ENCODE measurements around the gene GDI1. TPM values are rescaled to one million over a fixed set of nuclear protein-coding genes. Genes with fewer than 3 reads are reported as not detected.
A peak's percentile ranks its signal among the peaks of the same experiment; 100 is the strongest.

GDI1 gene
- total RNA-seq, 3 donors from 2014 or later (not counting 1 experiment from before 2014, with no cell fraction given) = 138 to 174 (median 140) TPM

GRCh38 chrX:154484255-154485149 is 47.5 kb downstream of the GDI1 start:
- 86% methylated on average over 16 of the region's 16 CpGs for WGBS (ENCODE audit: insufficient coverage)
- no peak for TF ChIP-seq CTCF (IDR thresholded peaks at IDR 0.05)
- peaks cover 10 to 16% of the 10 kb centered on the region in 2 donors for H3K4me1 Mint-ChIP-seq
- DNase-seq (no peak), ATAC-seq (no peak)
- Histone ChIP-seq H3K4me3 (ENCODE audit: low read length) (no peak overlapping the region), H3K27me3 (ENCODE audit: control insufficient read depth, insufficient read depth, low read length) (no peaks in the 10 kb centered on the region), H3K36me3 (ENCODE audit: control insufficient read depth, insufficient read depth, low read length) (peaks cover 17% of the 10 kb centered on the region), H3K4me1 (ENCODE audit: control insufficient read depth, insufficient read depth, low read length) (peaks cover 50% of the 10 kb centered on the region), H3K9me3 (ENCODE audit: control insufficient read depth, insufficient read depth, low read length) (no peaks in the 10 kb centered on the region), H3K27ac (ENCODE audit: low read length) (no peak overlapping the region)
- H3K27me3 Mint-ChIP-seq (ENCODE audit: low read depth in 2 of 2) = no peaks in the 10 kb centered on the region
- no peak overlapping the region for H3K27ac Mint-ChIP-seq
- H3K36me3 Mint-ChIP-seq = no peaks in the 10 kb centered on the region
- no peaks in the 10 kb centered on the region for H3K9me3 Mint-ChIP-seq
- no peak overlapping the region for H3K4me3 Mint-ChIP-seq
- intact Hi-C loops (cut with micrococcal nuclease) = no loop called here

DNA sequence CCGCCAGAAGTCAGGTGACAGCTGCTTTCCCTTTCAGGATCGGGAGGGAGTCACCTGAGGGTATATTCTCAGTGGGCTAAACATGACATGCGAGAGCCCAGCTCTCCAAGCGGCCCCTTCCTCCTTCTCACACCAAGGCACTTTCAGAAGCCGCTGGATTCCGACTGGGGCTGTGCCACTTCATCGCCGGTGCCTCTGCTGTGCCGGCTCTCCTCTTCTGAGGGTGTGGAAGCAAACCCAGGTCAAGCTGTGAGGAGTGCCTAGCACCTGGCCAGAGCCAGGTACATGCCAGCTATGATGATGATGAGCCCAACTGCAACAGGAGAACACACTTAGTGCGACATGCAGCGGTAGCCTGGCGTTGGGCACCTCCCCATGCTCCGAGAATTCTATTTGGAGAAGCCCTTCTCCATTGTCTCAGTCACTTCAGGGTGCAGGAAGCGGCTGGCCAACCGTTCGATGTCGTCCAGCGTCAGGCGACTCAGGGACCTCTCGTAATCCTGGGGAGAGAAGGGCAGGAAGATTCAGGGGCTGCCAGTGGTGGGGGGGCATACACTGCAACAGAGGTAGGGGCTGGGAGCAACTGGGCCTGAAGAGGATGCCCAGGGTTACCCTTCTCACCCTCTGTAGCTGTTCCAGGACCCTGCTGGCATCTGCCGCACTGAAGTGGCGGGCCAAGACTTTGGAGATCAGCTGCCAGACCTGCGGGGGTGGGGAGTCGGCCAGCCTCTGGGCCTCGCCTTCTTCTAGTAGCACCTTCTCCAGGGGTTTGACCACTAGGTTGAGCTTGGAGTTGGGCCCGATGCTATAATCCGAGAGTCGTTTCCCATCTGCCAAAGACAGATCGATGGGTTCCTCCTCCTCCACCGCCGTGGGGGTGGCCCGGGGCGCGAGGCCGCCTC is 48.4 kb downstream of the GDI1 start:
- ATAC-seq = no peak
- intact Hi-C loops (cut with micrococcal nuclease) = no loop called here
- H3K27ac Mint-ChIP-seq = no peak overlapping the region

GRCh38 chrX:154486052-154486395 is 49.1 kb downstream of the GDI1 start:
- Mint-ChIP-seq H3K4me3 (no peak overlapping the region), H3K4me1 (peaks cover 15 to 20% of the 10 kb centered on the region in 2 donors), H3K36me3 (no peaks in the 10 kb centered on the region), H3K27ac (no peak overlapping the region), H3K27me3 (ENCODE audit: low read depth in 2 of 2) (no peaks in the 10 kb centered on the region), H3K9me3 (no peaks in the 10 kb centered on the region)
- H3K36me3 ChIP-seq (ENCODE audit: control insufficient read depth, insufficient read depth, low read length) = peaks cover 17% of the 10 kb centered on the region
- peak overlapping the region; percentile 49 for H3K4me3 ChIP-seq (ENCODE audit: low read length)
- ATAC-seq (peak in 2 of 3 donors; percentile 2 to 8), DNase-seq (peak; percentile 27 to 62)
- H3K4me1 ChIP-seq (ENCODE audit: control insufficient read depth, insufficient read depth, low read length) = peaks cover 54% of the 10 kb centered on the region
- 0% methylated on average over 35 of the region's 35 CpGs for WGBS (ENCODE audit: insufficient coverage)
- intact Hi-C loops (cut with micrococcal nuclease) = no loop called here
- no peaks in the 10 kb centered on the region for H3K27me3 ChIP-seq (ENCODE audit: control insufficient read depth, insufficient read depth, low read length)
- no peak for TF ChIP-seq CTCF (IDR thresholded peaks at IDR 0.05)
- H3K9me3 ChIP-seq (ENCODE audit: control insufficient read depth, insufficient read depth, low read length) = no peaks in the 10 kb centered on the region
- H3K27ac ChIP-seq (ENCODE audit: low read length) = no peak overlapping the region

More for the DNA sequence above, 48.4 kb downstream of the GDI1 start:
- Mint-ChIP-seq H3K27me3 (ENCODE audit: low read depth in 2 of 2) (no peaks in the 10 kb centered on the region), H3K4me3 (peak overlapping the region; percentile 68), H3K36me3 (no peaks in the 10 kb centered on the region), H3K4me1 (peaks cover 15 to 20% of the 10 kb centered on the region in 2 donors), H3K9me3 (no peaks in the 10 kb centered on the region)
- H3K9me3 ChIP-seq (ENCODE audit: control insufficient read depth, insufficient read depth, low read length) = no peaks in the 10 kb centered on the region
- 55% methylated on average over 35 of the region's 35 CpGs for WGBS (ENCODE audit: insufficient coverage)
- no peaks in the 10 kb centered on the region for H3K27me3 ChIP-seq (ENCODE audit: control insufficient read depth, insufficient read depth, low read length)
- peaks cover 53% of the 10 kb centered on the region for H3K4me1 ChIP-seq (ENCODE audit: control insufficient read depth, insufficient read depth, low read length)
- TF ChIP-seq CTCF (IDR thresholded peaks at IDR 0.05) = no peak
- H3K27ac ChIP-seq (ENCODE audit: low read length) = peak overlapping the region; percentile 60
- H3K36me3 ChIP-seq (ENCODE audit: control insufficient read depth, insufficient read depth, low read length) = peaks cover 17% of the 10 kb centered on the region
- peak overlapping the region; percentile 27 for H3K4me3 ChIP-seq (ENCODE audit: low read length)
- DNase-seq = no peak

Data from natural killer cell (primary cell).